Lower leg skin (tissue), 4 donors: Measurements from ENCODE around the gene WIPF2. TPM values are rescaled to one million over a fixed set of nuclear protein-coding genes. Genes with fewer than 3 reads are reported as not detected.
A peak's percentile ranks its signal among the peaks of the same experiment; 100 is the strongest.

Source experiments
- DNase-seq, 2 donors: peaks; one replicate each; pipeline ENCODE4 v3.0.0-alpha.2; 2019; ENCODE audit warnings: low spot score in 2 of 2
- H3K4me3 ChIP-seq: fragments of 200-600 bp; sonication (generic); 2 replicates; pipeline ENCODE4 v1.5.1; 2017; ENCODE audit warnings: mild to moderate bottlenecking, low read depth; ENCODE audit not compliant: poor library complexity, severe bottlenecking
- CTCF ChIP-seq, 3 donors: fragments of 450-650 bp; IDR thresholded peaks; one replicate each; pipeline ENCODE4 v1.5.1; 2016; ENCODE audit warnings: antibody characterized with exemption in 3 of 3, mild to moderate bottlenecking in 3 of 3, moderate library complexity in 2 of 3
- POLR2A ChIP-seq, 2 donors: fragments of 450-650 bp; IDR thresholded peaks; one replicate each; pipeline ENCODE4 v1.6.1; 2016 to 2017; ENCODE audit warnings: antibody characterized with exemption in 2 of 2, mild to moderate bottlenecking in 1 of 2, moderate library complexity in 1 of 2
- whole genome bisulfite sequencing, 2 donors: methylation state at CpG; one replicate each; pipeline ENCODE4 v1.1.5; 2018; 5-methylcytosine and 5-hydroxymethylcytosine counted together
- intact Hi-C: fragments of 100-400 bp; cut with DNase I; formaldehyde crosslinking; loops from one replicate; pipeline ENCODE4 v1.15.0; 2023; ENCODE audit warnings: low total_unique reads
- total RNA-seq, 4 donors: library from RNA; depleted of rRNA; stranded (reverse); fragments of >200 nt; gene quantifications; one replicate each; pipeline ENCODE4 v1.1.0, GENCODE V29; 2016

The WIPF2 gene
- total RNA-seq, 4 donors from 2014 or later = 14.5 to 24.3 (median 18.5) TPM

DNA sequence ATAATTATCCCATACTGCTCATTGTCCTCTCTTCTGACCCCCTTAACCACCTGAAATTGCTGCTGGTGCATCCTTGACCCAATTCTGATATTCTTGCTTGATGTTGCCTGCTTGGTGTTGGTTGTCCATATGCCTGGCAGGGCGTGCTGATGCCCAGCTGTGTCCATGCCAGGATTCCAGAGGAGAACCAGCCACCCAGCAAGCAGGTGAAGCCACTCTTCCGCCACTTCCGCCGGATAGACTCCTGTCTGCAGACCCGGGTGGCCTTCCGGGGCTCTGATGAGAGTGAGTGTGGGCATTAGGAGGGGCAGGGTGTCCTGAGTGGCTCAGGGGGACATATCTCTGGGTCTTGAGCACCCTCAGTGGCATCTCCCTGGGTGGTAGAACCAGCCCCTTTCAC, 30.4 kb upstream of the WIPF2 start:
- WGBS, 2 donors = 92 to 97% methylated on average over 6 of the region's 6 CpGs
- intact Hi-C loops = no loop called here
- TF ChIP-seq POLR2A (IDR thresholded peaks at IDR 0.05) = no peak
- no peak for TF ChIP-seq CTCF (IDR thresholded peaks at IDR 0.05)
- DNase-seq = no peak
- no peak overlapping the region for H3K4me3 ChIP-seq

DNA sequence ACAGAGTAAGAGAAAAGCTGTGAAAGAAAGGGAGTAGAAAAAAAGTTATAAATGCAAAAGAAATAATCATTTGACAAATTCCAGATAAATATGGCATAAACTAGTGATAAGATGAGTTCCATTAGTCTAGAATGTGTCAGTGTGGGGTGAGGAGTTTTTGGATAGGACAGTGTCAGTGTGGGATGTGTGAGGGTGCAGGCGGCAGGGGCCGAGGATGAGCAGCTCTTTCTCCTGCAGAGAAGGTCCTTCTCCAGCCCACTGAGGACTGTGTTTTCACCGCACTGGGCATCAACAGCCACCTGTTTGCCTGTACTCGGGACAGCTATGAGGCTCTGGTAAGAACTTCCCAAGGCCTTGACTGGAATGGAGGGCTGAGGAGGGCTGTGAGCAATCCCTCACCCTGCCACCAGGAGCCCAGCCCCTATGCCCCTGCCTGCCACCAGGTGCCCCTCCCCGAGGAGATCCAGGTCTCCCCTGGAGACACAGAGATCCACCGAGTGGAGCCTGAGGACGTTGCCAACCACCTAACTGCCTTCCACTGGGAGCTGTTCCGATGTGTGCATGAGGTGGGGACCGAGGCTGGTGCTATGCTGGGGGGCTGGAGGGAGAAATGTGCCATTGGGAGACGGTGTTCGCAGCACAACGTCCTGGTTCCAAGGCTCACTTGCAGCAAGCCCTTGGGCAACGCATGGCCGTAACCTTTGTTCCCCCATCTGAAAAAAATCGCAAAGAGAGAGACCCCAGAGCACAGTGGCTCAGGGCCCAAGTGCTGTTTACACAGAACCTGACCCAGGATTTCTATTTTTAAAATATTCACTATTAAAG, 28.7 kb upstream of the WIPF2 start:
- intact Hi-C loops = no loop called here
- WGBS, 2 donors = 66 to 75% methylated on average over 13 to 15 of the region's 15 CpGs
- H3K4me3 ChIP-seq = no peak overlapping the region

GRCh38 chr17:40191237-40192208, 27.6 kb upstream of the WIPF2 start:
- WGBS, 2 donors = 2% methylated on average over 38 to 40 of the region's 60 CpGs
- peak overlapping the region; percentile 16 for H3K4me3 ChIP-seq
- DNase-seq = peak; percentile 57 to 96
- TF ChIP-seq POLR2A (IDR thresholded peaks at IDR 0.05) (no peak), CTCF (IDR thresholded peaks at IDR 0.05) (no peak)
- intact Hi-C loops = no loop called here

More for the DNA sequence above, 28.7 kb upstream of the WIPF2 start:
- no peak for DNase-seq
- TF ChIP-seq CTCF (IDR thresholded peaks at IDR 0.05) (no peak), POLR2A (IDR thresholded peaks at IDR 0.05) (no peak)

DNA sequence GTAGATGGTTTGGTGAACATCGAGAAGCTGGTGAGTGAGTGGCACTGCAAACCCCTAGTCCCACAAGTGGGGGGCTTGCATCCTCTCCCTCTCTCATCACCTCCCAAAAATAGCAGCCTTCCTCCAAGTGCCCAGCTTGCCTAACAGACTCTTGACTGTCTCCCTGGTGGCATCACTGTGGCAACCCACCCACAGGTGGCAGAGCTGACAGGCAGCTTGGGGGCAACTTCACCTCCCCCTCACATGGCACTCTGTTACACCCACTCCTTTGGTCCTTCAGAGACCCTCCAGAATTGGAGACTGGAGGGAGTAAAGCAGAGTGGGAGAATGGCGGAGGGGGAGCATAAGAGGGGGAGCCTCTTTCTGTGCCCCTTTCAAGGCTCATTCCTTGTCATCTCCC, 26.1 kb upstream of the WIPF2 start:
- intact Hi-C loops = no loop called here
- no peak for TF ChIP-seq CTCF (IDR thresholded peaks at IDR 0.05)
- no peak for TF ChIP-seq POLR2A (IDR thresholded peaks at IDR 0.05)
- 97 to 98% methylated on average over 2 of the region's 2 CpGs for WGBS, 2 donors

GRCh38 chr17:40194821-40195220, 24.3 kb upstream of the WIPF2 start:
- TF ChIP-seq CTCF (IDR thresholded peaks at IDR 0.05) = no peak
- no peak for TF ChIP-seq POLR2A (IDR thresholded peaks at IDR 0.05)
- WGBS, 2 donors = 41 to 46% methylated on average over 2 of the region's 2 CpGs
- DNase-seq = no peak
- intact Hi-C loops = loop anchor here (5.0 kb wide), 1 partner anchor 97 kb away; no protein-coding TSS in a partner anchor
- H3K4me3 ChIP-seq = no peak overlapping the region

More for the DNA sequence above, 26.1 kb upstream of the WIPF2 start:
- DNase-seq = no peak
- H3K4me3 ChIP-seq = no peak overlapping the region
